CD14-positive monocyte (primary cell): ENCODE results near the gene KBTBD3. TPM values are rescaled to one million over a fixed set of nuclear protein-coding genes. Genes with fewer than 3 reads are reported as not detected.

Source experiments
- DNase-seq, 3 donors: peaks; one replicate each; pipeline ENCODE4 v3.0.0-alpha.2; 2011 to 2022
- H2AFZ ChIP-seq: 2 replicates; pipeline ENCODE4 v1.6.0; 2012; ENCODE audit warnings: mild to moderate bottlenecking, low read depth, low read length, inconsistent platforms; ENCODE audit not compliant: insufficient read depth, poor library complexity, severe bottlenecking
- H3K27ac ChIP-seq, 2 donors: 1 replicate in 1 of 2; 2 replicates in 1 of 2; pipeline ENCODE4 v1.5.1; 2012 to 2013; ENCODE audit warnings: low read length in 2 of 2, control low read depth in 1 of 2, inconsistent platforms in 1 of 2, low read depth in 1 of 2, mild to moderate bottlenecking in 1 of 2
- H3K27me3 ChIP-seq, 2 donors: one replicate each; pipeline versions ENCODE4 v1.6.0 to v1.6.1; 2011 to 2013; ENCODE audit warnings: low read length in 2 of 2; ENCODE audit not compliant: control insufficient read depth in 2 of 2, insufficient read depth in 2 of 2
- H3K36me3 ChIP-seq, 2 donors: replicated peaks in 1 of 2; 1 replicate in 1 of 2; 2 replicates in 1 of 2; pipeline versions ENCODE4 v1.5.1 to v1.6.1; 2012 to 2013; ENCODE audit warnings: low read length in 2 of 2, control low read depth in 1 of 2, inconsistent platforms in 1 of 2, mild to moderate bottlenecking in 1 of 2; ENCODE audit not compliant: insufficient read depth in 2 of 2, control insufficient read depth in 1 of 2
- H3K4me1 ChIP-seq, 2 donors: 1 replicate in 1 of 2; 2 replicates in 1 of 2; pipeline versions ENCODE4 v1.5.1 to v1.6.1; 2012 to 2013; ENCODE audit warnings: low read length in 2 of 2, control low read depth in 1 of 2, inconsistent platforms in 1 of 2, mild to moderate bottlenecking in 1 of 2, moderate library complexity in 1 of 2; ENCODE audit not compliant: insufficient read depth in 2 of 2, control insufficient read depth in 1 of 2
- H3K4me2 ChIP-seq: replicated peaks from 2 replicates; pipeline ENCODE3; 2012; ENCODE audit warnings: low read length, moderate library complexity, mild to moderate bottlenecking; ENCODE audit not compliant: poor library complexity, severe bottlenecking; ENCODE audit errors: extremely low read depth
- H3K4me3 ChIP-seq, 3 experiments: fragments of 200-600 bp in 1 of 3; sonication (generic) in 1 of 3; replicated peaks in 1 of 3; 1 replicate in 2 of 3; 2 replicates in 1 of 3; pipeline ENCODE4 v1.5.1; 2011 to 2013; ENCODE audit warnings: low read length in 3 of 3, mild to moderate bottlenecking in 3 of 3, control low read depth in 2 of 3, low read depth in 2 of 3, inconsistent platforms in 1 of 3, moderate library complexity in 1 of 3
- H3K79me2 ChIP-seq: 2 replicates; pipeline ENCODE4 v1.6.0; 2012; ENCODE audit warnings: mild to moderate bottlenecking, control low read depth, inconsistent platforms, low read length, moderate library complexity; ENCODE audit not compliant: insufficient read depth
- H3K9ac ChIP-seq: 2 replicates; pipeline ENCODE4 v1.6.0; 2017; ENCODE audit warnings: low read length, mild to moderate bottlenecking; ENCODE audit not compliant: insufficient read depth, poor library complexity, severe bottlenecking
- H3K9me3 ChIP-seq, 2 donors: replicated peaks in 1 of 2; 1 replicate in 1 of 2; 2 replicates in 1 of 2; pipeline versions ENCODE4 v1.5.1 to v1.6.1; 2012 to 2013; ENCODE audit warnings: low read length in 2 of 2, control low read depth in 1 of 2; ENCODE audit not compliant: control insufficient read depth in 1 of 2, insufficient read depth in 1 of 2
- H4K20me1 ChIP-seq: 2 replicates; pipeline ENCODE4 v1.6.0; 2012; ENCODE audit warnings: mild to moderate bottlenecking, low read length, control low read depth, moderate library complexity; ENCODE audit not compliant: insufficient read depth
- H3K27ac Mint-ChIP-seq, 7 donors: one replicate each; pipeline ENCODE4 v1.8.0; 2020; ENCODE audit warnings: mild to moderate bottlenecking in 7 of 7, mixed read lengths in 7 of 7, moderate library complexity in 6 of 7, inconsistent platforms in 2 of 7
- H3K27me3 Mint-ChIP-seq, 3 donors: one replicate each; pipeline ENCODE4 v1.8.0; 2021 to 2022; ENCODE audit warnings: low read depth in 3 of 3, mild to moderate bottlenecking in 3 of 3, mixed read lengths in 3 of 3, moderate library complexity in 3 of 3, inconsistent platforms in 1 of 3
- H3K36me3 Mint-ChIP-seq, 2 donors: one replicate each; pipeline ENCODE4 v1.8.0; 2020; ENCODE audit warnings: mixed read lengths in 2 of 2, inconsistent platforms in 1 of 2, mild to moderate bottlenecking in 1 of 2
- H3K4me1 Mint-ChIP-seq: one replicate; pipeline ENCODE4 v1.8.0; 2020; ENCODE audit warnings: mild to moderate bottlenecking, mixed read lengths
- H3K4me3 Mint-ChIP-seq, 2 donors: one replicate each; pipeline ENCODE4 v1.8.0; 2020; ENCODE audit warnings: mild to moderate bottlenecking in 2 of 2, mixed read lengths in 2 of 2, moderate library complexity in 1 of 2
- H3K9me3 Mint-ChIP-seq, 7 donors: one replicate each; pipeline ENCODE4 v1.8.0; 2020 to 2022; ENCODE audit warnings: mixed read lengths in 7 of 7, mild to moderate bottlenecking in 6 of 7, moderate library complexity in 6 of 7, inconsistent platforms in 2 of 7
- CTCF ChIP-seq: fragments of 200-600 bp; IDR thresholded peaks from one replicate; pipeline ENCODE4 v1.8.0; 2022; ENCODE audit warnings: antibody characterized with exemption, mild to moderate bottlenecking
- WGBS: methylation state at CpG from one replicate; pipeline ENCODE4 v1.1.5; 2013; ENCODE audit warnings: missing lambda C conversion rate; ENCODE audit not compliant: insufficient coverage; 5-methylcytosine and 5-hydroxymethylcytosine counted together
- intact Hi-C, 2 donors: fragments of 100-400 bp; cut with micrococcal nuclease; formaldehyde crosslinking; loops; one replicate each; pipeline versions ENCODE4 v1.15.0 to v1.15.1; 2023
- polyA plus RNA-seq, 3 donors: library from polyadenylated mRNA; depleted of rRNA in 1 of 3; unstranded in 2 of 3; stranded (reverse) in 1 of 3; fragments of 300-500 nt in 2 of 3; fragments of >200 nt in 1 of 3; fragmentation: Illumina TruSeq in 2 of 3; gene quantifications; 1 replicate in 2 of 3; 2 replicates in 1 of 3; pipeline ENCODE4 v1.2.3, GENCODE V29; 2012 to 2021

Gene KBTBD3
- polyA plus RNA-seq, 3 donors, result 1.5 to 5.9 (median 2.6) TPM

DNA sequence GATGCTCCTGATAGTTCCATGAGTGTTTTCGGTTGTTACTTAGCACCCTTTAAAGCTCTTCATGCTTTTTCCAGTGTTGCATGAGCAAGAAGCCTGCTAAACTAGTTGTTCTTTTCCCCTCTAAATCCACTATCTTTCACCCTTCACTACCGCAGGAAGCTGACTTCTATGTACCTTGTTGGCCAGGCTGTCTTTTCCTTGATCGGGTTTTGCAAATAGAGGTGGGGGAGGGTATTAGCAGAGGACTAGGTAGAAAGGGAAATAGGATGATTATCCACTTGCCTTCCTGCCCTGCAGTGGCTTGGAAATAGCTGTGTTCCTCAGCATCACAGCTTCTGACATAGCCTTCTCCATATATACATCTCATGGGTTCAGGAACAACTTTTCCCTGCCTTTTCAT, 24.2 kb upstream of the KBTBD3 start:
- Histone ChIP-seq H3K4me2 (no peak overlapping the region), H3K36me3 (peaks cover 22 to 31% of the 10 kb centered on the region in 2 donors), H3K79me2 (no peaks in the 10 kb centered on the region), H3K9me3 (no peaks in the 10 kb centered on the region), H3K9ac (no peak overlapping the region), H2AFZ (no peak overlapping the region), H3K27me3 (no peaks in the 10 kb centered on the region), H3K4me3 (no peak overlapping the region), H3K4me1 (no peaks in the 10 kb centered on the region), H3K27ac (no peak overlapping the region), H4K20me1 (no peaks in the 10 kb centered on the region)
- no CpG with 5 or more reads among the region's 3 CpGs for WGBS
- intact Hi-C loops, result no loop called here
- no peak for TF ChIP-seq CTCF
- H3K36me3 Mint-ChIP-seq, result peaks cover 25 to 26% of the 10 kb centered on the region in 2 donors
- H3K4me1 Mint-ChIP-seq, result no peaks in the 10 kb centered on the region
- H3K27ac Mint-ChIP-seq, result no peak overlapping the region
- H3K9me3 Mint-ChIP-seq, result peaks cover 0 to 6% (median 0%) of the 10 kb centered on the region in 7 donors
- DNase-seq, result no peak
- no peaks in the 10 kb centered on the region for H3K27me3 Mint-ChIP-seq
- H3K4me3 Mint-ChIP-seq, result no peak overlapping the region

DNA sequence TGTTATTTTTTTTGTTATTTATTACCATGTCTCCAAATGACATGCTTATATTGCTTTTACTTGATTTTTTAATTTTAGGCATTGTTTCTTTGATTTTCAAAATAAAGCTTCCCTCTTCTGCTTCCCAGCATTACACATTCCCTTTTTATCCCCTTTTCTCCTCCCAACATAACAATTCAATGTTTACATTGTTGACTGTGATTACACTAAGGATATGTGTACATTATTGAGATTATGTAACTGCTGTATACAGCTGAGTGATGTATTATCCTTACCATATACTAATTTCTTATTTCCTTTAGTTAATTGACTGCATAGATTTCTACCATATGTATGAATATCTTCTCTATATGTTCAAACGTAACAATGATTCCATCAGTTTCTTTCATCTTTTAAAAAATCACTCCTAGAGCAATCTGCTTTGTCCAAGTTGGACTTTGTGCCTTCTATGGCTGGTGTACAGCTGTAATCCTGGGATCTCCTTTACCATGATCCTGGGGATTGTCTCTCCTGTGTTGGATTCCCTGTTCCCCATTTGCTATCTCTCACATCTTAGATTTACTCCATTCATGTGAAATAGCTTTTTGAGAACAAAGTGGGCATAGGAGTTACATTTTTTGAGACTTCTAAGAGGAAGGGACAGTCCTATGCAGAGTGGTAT, 21.9 kb upstream of the KBTBD3 start:
- H3K27me3 Mint-ChIP-seq, result no peaks in the 10 kb centered on the region
- H3K27ac Mint-ChIP-seq, result no peak overlapping the region
- peaks cover 0 to 6% (median 0%) of the 10 kb centered on the region in 7 donors for H3K9me3 Mint-ChIP-seq

More for the DNA sequence above, 21.9 kb upstream of the KBTBD3 start:
- peaks cover 42 to 44% of the 10 kb centered on the region in 2 donors for H3K36me3 Mint-ChIP-seq
- no peak overlapping the region for H3K4me2 ChIP-seq
- TF ChIP-seq CTCF, result no peak
- no peak overlapping the region for H3K9ac ChIP-seq
- no CpG with 5 or more reads among the region's 1 CpG for WGBS
- no peak for DNase-seq
- H3K79me2 ChIP-seq, result no peaks in the 10 kb centered on the region
- intact Hi-C loops, result no loop called here
- peaks cover 45 to 55% of the 10 kb centered on the region in 2 donors for H3K36me3 ChIP-seq
- no peaks in the 10 kb centered on the region for H3K4me1 Mint-ChIP-seq
- no peak overlapping the region for H2AFZ ChIP-seq
- H3K27ac ChIP-seq, result no peak overlapping the region
- H3K4me1 ChIP-seq, result no peaks in the 10 kb centered on the region
- no peaks in the 10 kb centered on the region for H3K9me3 ChIP-seq
- no peaks in the 10 kb centered on the region for H3K27me3 ChIP-seq
- no peak overlapping the region for H3K4me3 ChIP-seq
- H3K4me3 Mint-ChIP-seq, result no peak overlapping the region
- peaks cover 3% of the 10 kb centered on the region for H4K20me1 ChIP-seq
